ENCODE results near the gene VPS52.

GRCh38 chr6:33280539-33280938 is 8.9 kb upstream of the VPS52 start:
- TF ChIP-seq CTCF (IDR thresholded peaks at IDR 0.05) (no peak), POLR2A (IDR thresholded peaks at IDR 0.05) (no peak)
